GM19452 (cell line): ENCODE results near the gene GJA10.

Experiments
- ATAC-seq: cut with Tn5 transposase; IDR thresholded peaks from one replicate; pipeline ENCODE4 v1.9.1; 2021; ENCODE audit not compliant: unreplicated experiment

Gene GJA10

GRCh38 chr6:89942601-89943000 lies 48.3 kb downstream of the GJA10 start:
- ATAC-seq = no peak

- no peak for ATAC-seq
Observed at GRCh38 chr6:89944181-89944755, 50.0 kb downstream of the GJA10 start.

- ATAC-seq = no peak
Observed at GRCh38 chr6:89944826-89945407, 50.6 kb downstream of the GJA10 start.
